ENCODE measurements around the gene ARNT2. TPM values are rescaled to one million over a fixed set of nuclear protein-coding genes. Genes with fewer than 3 reads are reported as not detected.

ARNT2 gene
- total RNA-seq, 2 experiments from 2014 or later = 0.34 TPM; not detected in 1

- ChIA-PET POLR2A (no interaction called here), CTCF (interaction anchor here (0.6 kb wide), 1 partner anchor 109 kb away, joined by 3 read pairs; no protein-coding TSS in a partner anchor)
- no peak overlapping the region for H3K4me3 Mint-ChIP-seq
- TF ChIP-seq CTCF (IDR thresholded peaks at IDR 0.05) = no peak
- DNase-seq (no peak), ATAC-seq (no peak)
- H3K9me3 Mint-ChIP-seq = peaks cover 6% of the 10 kb centered on the region
- H3K4me1 Mint-ChIP-seq (ENCODE audit: low read depth) = no peaks in the 10 kb centered on the region
- no peak overlapping the region for H3K27ac Mint-ChIP-seq
- peaks cover 18% of the 10 kb centered on the region for H3K27me3 Mint-ChIP-seq
- intact Hi-C loops (cut with micrococcal nuclease) = no loop called here
- H3K36me3 Mint-ChIP-seq (ENCODE audit: low read depth) = no peaks in the 10 kb centered on the region
Observed at GRCh38 chr15:80533790-80534333, 129.7 kb downstream of the ARNT2 start.

- no peak for ATAC-seq
- Mint-ChIP-seq H3K4me3 (no peak overlapping the region), H3K36me3 (ENCODE audit: low read depth) (no peaks in the 10 kb centered on the region), H3K9me3 (peaks cover 8% of the 10 kb centered on the region), H3K4me1 (ENCODE audit: low read depth) (no peaks in the 10 kb centered on the region), H3K27ac (no peak overlapping the region), H3K27me3 (peaks cover 16% of the 10 kb centered on the region)
- intact Hi-C loops (cut with micrococcal nuclease) = no loop called here
- POLR2A ChIA-PET = no interaction called here
- CTCF ChIA-PET = no interaction called here
- no peak for DNase-seq
- TF ChIP-seq CTCF (IDR thresholded peaks at IDR 0.05) = no peak
Observed at GRCh38 chr15:80536231-80536630, 132.0 kb downstream of the ARNT2 start.

GRCh38 chr15:80536716-80537115 lies 132.5 kb downstream of the ARNT2 start:
- Mint-ChIP-seq H3K36me3 (ENCODE audit: low read depth) (no peaks in the 10 kb centered on the region), H3K9me3 (peaks cover 8% of the 10 kb centered on the region), H3K4me1 (ENCODE audit: low read depth) (no peaks in the 10 kb centered on the region), H3K4me3 (no peak overlapping the region), H3K27me3 (peaks cover 16% of the 10 kb centered on the region), H3K27ac (no peak overlapping the region)
- no peak for TF ChIP-seq CTCF (IDR thresholded peaks at IDR 0.05)
- intact Hi-C loops (cut with micrococcal nuclease) = no loop called here
- ATAC-seq (no peak), DNase-seq (no peak)
- POLR2A ChIA-PET = no interaction called here
- CTCF ChIA-PET = no interaction called here

GRCh38 chr15:80545078-80545477 lies 140.9 kb downstream of the ARNT2 start:
- ChIA-PET CTCF (no interaction called here), POLR2A (no interaction called here)
- Mint-ChIP-seq H3K4me1 (ENCODE audit: low read depth) (no peaks in the 10 kb centered on the region), H3K9me3 (peaks cover 2% of the 10 kb centered on the region), H3K27ac (no peak overlapping the region), H3K27me3 (peaks cover 25% of the 10 kb centered on the region), H3K4me3 (no peak overlapping the region), H3K36me3 (ENCODE audit: low read depth) (no peaks in the 10 kb centered on the region)
- ATAC-seq (no peak), DNase-seq (no peak)
- no peak for TF ChIP-seq CTCF (IDR thresholded peaks at IDR 0.05)
- intact Hi-C loops (cut with micrococcal nuclease) = no loop called here

GRCh38 chr15:80547264-80547663 lies 143.1 kb downstream of the ARNT2 start:
- ChIA-PET POLR2A (no interaction called here), CTCF (no interaction called here)
- no peak for DNase-seq
- Mint-ChIP-seq H3K9me3 (no peaks in the 10 kb centered on the region), H3K27me3 (peaks cover 27% of the 10 kb centered on the region), H3K4me3 (no peak overlapping the region), H3K27ac (no peak overlapping the region), H3K36me3 (ENCODE audit: low read depth) (no peaks in the 10 kb centered on the region), H3K4me1 (ENCODE audit: low read depth) (no peaks in the 10 kb centered on the region)
- intact Hi-C loops (cut with micrococcal nuclease) = no loop called here
- TF ChIP-seq CTCF (IDR thresholded peaks at IDR 0.05) = no peak
- ATAC-seq = no peak

Measured in activated CD8-positive, alpha-beta T cell treated with anti-CD3 and anti-CD28 coated beads for 36 hours (primary cell).